ENCODE data around the gene SV2B. TPM values are rescaled to one million over a fixed set of nuclear protein-coding genes. Genes with fewer than 3 reads are reported as not detected.

Gene SV2B
- total and polyA plus RNA-seq, 2 donors (not counting 3 experiments of a cell fraction or from before 2014, with no cell fraction given) = not detected

- no peaks in the 10 kb centered on the region for H3K9me1 ChIP-seq (replicated peaks; ENCODE audit: control insufficient read depth, extremely low read depth, insufficient read depth, low read length)
- CTCF ChIA-PET = interaction anchor here (1.2 to 4.6 kb wide), 6 partner anchors 11 to 301 kb away, joined by 3 to 23 read pairs (median 4); no protein-coding TSS in a partner anchor
- POLR2A ChIA-PET = no interaction called here
- no peaks in the 10 kb centered on the region for H3K36me3 ChIP-seq (ENCODE audit: control insufficient read depth in 2 of 2, extremely low read depth in 1 of 2, insufficient read depth in 2 of 2, low read length in 2 of 2)
- no TSS peak for BruUV-seq (replicated peaks)
- FAIRE-seq (no peak), DNase-seq (ENCODE audit: low read depth, low spot score) (no peak)
- H3K4me2 ChIP-seq (ENCODE audit: insufficient read depth, low read length) = no peak overlapping the region
- dilution Hi-C loops (cut with MboI; ENCODE audit: extremely low pct_ligation_motif_present, low sequenced_read_pairs) = no loop called here
- H3K79me2 ChIP-seq (ENCODE audit: control insufficient read depth, insufficient read depth, low read length) = no peaks in the 10 kb centered on the region
- no peak overlapping the region for H3K27ac ChIP-seq (ENCODE audit: insufficient read depth, low read depth, low read length)
- no peaks in the 10 kb centered on the region for H3K27me3 ChIP-seq (ENCODE audit: control insufficient read depth in 2 of 2, insufficient read depth in 2 of 2, low read length in 2 of 2)
- H3K9ac ChIP-seq (replicated peaks; ENCODE audit: extremely low read depth, insufficient read depth, low read length) = no peak overlapping the region
- no peak for TF ChIP-seq MAX (IDR thresholded peaks at IDR 0.05; ENCODE audit: insufficient read depth, insufficient read length)
- no peak for TF ChIP-seq JUN (IDR thresholded peaks at IDR 0.05; ENCODE audit: borderline replicate concordance, insufficient read depth, insufficient read length, low read depth)
- TF ChIP-seq EZH2 (IDR thresholded peaks at IDR 0.05; ENCODE audit: borderline replicate concordance, low read depth, low read length, severe bottlenecking) = no peak
- no peak for TF ChIP-seq GATA2 (IDR thresholded peaks at IDR 0.05; ENCODE audit: insufficient read depth, insufficient read length, low read depth, low read length)
- TF ChIP-seq POLR2AphosphoS5 (IDR thresholded peaks at IDR 0.05; ENCODE audit: insufficient read depth, low read depth, low read length) = no peak
- TF ChIP-seq POLR2A (IDR thresholded peaks at IDR 0.05; ENCODE audit: low read depth, low read length) = no peak
- no peaks in the 10 kb centered on the region for H3K4me1 ChIP-seq (ENCODE audit: control insufficient read depth, extremely low read depth, insufficient read depth, low read length)
- H2AFZ ChIP-seq (ENCODE audit: low read depth, low read length) = no peak overlapping the region
- H3K4me3 ChIP-seq (replicated peaks in 1 of 3; ENCODE audit: insufficient read depth in 1 of 3, low read depth in 1 of 3, low read length in 3 of 3) = no peak overlapping the region
- no peaks in the 10 kb centered on the region for H3K9me3 ChIP-seq (replicated peaks; ENCODE audit: control insufficient read depth, insufficient read depth, low read length)
- intact Hi-C loops (cut with micrococcal nuclease) = no loop called here
- H4K20me1 ChIP-seq (replicated peaks; ENCODE audit: control insufficient read depth, extremely low read depth, insufficient read depth, low read length) = no peaks in the 10 kb centered on the region
These were observed 157.8 kb downstream of the SV2B start for GRCh38 chr15:91257746-91258414.

DNA sequence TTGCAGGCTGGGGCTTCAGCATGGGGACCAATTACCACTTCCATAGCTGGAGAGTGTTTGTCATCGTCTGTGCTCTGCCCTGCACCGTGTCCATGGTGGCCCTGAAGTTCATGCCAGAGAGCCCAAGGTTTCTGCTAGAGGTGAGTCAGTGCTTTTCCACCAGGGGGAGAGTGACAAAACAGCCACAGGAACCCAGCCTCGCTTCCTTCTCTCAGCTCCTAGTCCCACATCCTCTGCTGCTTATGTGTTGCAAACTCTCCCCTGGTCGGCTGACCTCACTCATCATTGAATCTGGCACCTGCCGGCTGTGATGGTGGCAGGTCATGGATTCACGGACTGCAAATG lies 158.3 kb downstream of the SV2B start:
- no peaks in the 10 kb centered on the region for H3K27me3 ChIP-seq (ENCODE audit: control insufficient read depth in 2 of 2, insufficient read depth in 2 of 2, low read length in 2 of 2)
- H3K4me3 ChIP-seq (replicated peaks in 1 of 3; ENCODE audit: insufficient read depth in 1 of 3, low read depth in 1 of 3, low read length in 3 of 3) = no peak overlapping the region
- no peak overlapping the region for H3K4me2 ChIP-seq (ENCODE audit: insufficient read depth, low read length)
- dilution Hi-C loops (cut with MboI; ENCODE audit: extremely low pct_ligation_motif_present, low sequenced_read_pairs) (no loop called here), intact Hi-C loops (cut with micrococcal nuclease) (no loop called here)
- H3K9me3 ChIP-seq (replicated peaks; ENCODE audit: control insufficient read depth, insufficient read depth, low read length) = no peaks in the 10 kb centered on the region
- ChIA-PET POLR2A (no interaction called here), CTCF (interaction anchor here (1.2 to 4.6 kb wide), 4 partner anchors 11 to 301 kb away, joined by 3 to 23 read pairs (median 4); no protein-coding TSS in a partner anchor)
- DNase-seq (ENCODE audit: low read depth, low spot score) (no peak), FAIRE-seq (no peak)
- no peaks in the 10 kb centered on the region for H3K9me1 ChIP-seq (replicated peaks; ENCODE audit: control insufficient read depth, extremely low read depth, insufficient read depth, low read length)
- no peak overlapping the region for H2AFZ ChIP-seq (ENCODE audit: low read depth, low read length)
- no TSS peak for BruUV-seq (replicated peaks)
- H3K36me3 ChIP-seq (ENCODE audit: control insufficient read depth in 2 of 2, extremely low read depth in 1 of 2, insufficient read depth in 2 of 2, low read length in 2 of 2) = no peaks in the 10 kb centered on the region
- no peak overlapping the region for H3K9ac ChIP-seq (replicated peaks; ENCODE audit: extremely low read depth, insufficient read depth, low read length)
- no peak overlapping the region for H3K27ac ChIP-seq (ENCODE audit: insufficient read depth, low read depth, low read length)
- no peaks in the 10 kb centered on the region for H3K4me1 ChIP-seq (ENCODE audit: control insufficient read depth, extremely low read depth, insufficient read depth, low read length)
- TF ChIP-seq EZH2 (IDR thresholded peaks at IDR 0.05; ENCODE audit: borderline replicate concordance, low read depth, low read length, severe bottlenecking) = no peak
- TF ChIP-seq MAX (IDR thresholded peaks at IDR 0.05; ENCODE audit: insufficient read depth, insufficient read length) = no peak
- TF ChIP-seq FOS (IDR thresholded peaks at IDR 0.05; ENCODE audit: borderline replicate concordance, insufficient read depth, low read length) = no peak
- no peak for TF ChIP-seq POLR2AphosphoS5 (IDR thresholded peaks at IDR 0.05; ENCODE audit: insufficient read depth, low read depth, low read length)
- no peak for TF ChIP-seq MYC (IDR thresholded peaks at IDR 0.05; ENCODE audit: low read depth, low read length)
- TF ChIP-seq POLR2A (IDR thresholded peaks at IDR 0.05; ENCODE audit: low read depth, low read length) = no peak
- TF ChIP-seq JUN (IDR thresholded peaks at IDR 0.05; ENCODE audit: borderline replicate concordance, insufficient read depth, insufficient read length, low read depth) = no peak
- no peaks in the 10 kb centered on the region for H3K79me2 ChIP-seq (ENCODE audit: control insufficient read depth, insufficient read depth, low read length)
- H4K20me1 ChIP-seq (replicated peaks; ENCODE audit: control insufficient read depth, extremely low read depth, insufficient read depth, low read length) = no peaks in the 10 kb centered on the region
